Measurements from ENCODE around the gene PLA2G1B.
"Not testable (repeated sequence)": the region's sequence is repeated elsewhere in the genome, so short reads cannot be mapped to it uniquely, and the experiment has no call there.

The PLA2G1B gene

DNA sequence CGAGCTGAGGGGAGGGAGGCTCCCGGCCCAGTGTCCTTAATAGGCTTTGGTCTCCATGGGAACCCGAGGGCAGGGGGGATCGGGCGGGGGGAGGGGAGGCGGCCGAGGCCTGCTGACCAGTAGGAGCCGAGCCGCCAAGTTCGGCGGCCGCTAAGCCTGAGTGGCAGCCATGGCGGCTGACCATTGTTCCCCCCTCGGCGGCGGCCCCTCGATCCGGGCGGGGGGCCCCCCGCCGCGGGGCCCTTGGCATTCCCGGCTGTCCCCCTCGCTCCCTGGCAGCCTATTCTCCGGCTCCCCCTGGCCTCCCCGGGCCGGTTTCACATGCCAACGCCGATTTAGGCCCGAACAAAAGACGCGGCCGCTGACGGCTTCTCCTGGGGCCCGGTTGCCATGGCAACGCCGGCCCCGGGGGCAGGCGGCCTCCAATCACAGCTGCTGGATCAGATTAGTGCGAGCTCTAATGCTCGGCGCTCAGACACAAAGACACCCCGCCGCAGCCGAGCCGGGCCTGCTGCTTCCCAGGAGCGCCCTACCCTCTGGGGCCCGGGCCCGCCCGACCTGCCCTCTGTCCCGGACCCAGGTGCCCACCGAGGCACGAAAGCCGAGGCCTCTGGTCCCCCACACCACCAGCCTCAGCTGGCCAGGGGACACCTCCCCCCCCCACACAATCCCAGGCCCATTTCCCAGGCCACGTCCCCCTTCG, 34.1 kb upstream of the PLA2G1B start:
- peak; percentile 34 for DNase-seq (ENCODE audit: low read depth)
- H3K4me3 ChIP-seq (ENCODE audit: low read depth, low read length) = peak overlapping the region; percentile 40

DNA sequence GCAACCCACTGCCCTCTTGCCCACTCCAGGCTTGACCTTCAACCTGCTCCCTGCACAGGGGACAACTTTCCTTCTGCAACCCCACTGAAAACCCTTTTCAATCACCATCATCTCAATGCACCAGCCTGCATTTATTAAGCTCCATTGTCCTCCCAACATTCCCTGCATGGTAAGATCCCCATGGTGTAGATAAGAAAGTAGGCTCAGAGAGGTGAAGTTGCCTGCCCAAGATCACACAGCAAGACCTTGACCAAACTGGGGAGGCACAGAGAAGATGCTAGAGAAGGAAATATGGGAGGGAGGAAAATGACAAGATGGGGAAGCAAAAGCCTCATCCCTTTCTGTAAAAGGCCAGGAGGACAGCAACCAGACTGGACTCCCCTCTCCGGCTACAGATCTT, 31.5 kb upstream of the PLA2G1B start:
- H3K4me3 ChIP-seq (ENCODE audit: low read depth, low read length) = no peak overlapping the region
- no peak for DNase-seq (ENCODE audit: low read depth)

DNA sequence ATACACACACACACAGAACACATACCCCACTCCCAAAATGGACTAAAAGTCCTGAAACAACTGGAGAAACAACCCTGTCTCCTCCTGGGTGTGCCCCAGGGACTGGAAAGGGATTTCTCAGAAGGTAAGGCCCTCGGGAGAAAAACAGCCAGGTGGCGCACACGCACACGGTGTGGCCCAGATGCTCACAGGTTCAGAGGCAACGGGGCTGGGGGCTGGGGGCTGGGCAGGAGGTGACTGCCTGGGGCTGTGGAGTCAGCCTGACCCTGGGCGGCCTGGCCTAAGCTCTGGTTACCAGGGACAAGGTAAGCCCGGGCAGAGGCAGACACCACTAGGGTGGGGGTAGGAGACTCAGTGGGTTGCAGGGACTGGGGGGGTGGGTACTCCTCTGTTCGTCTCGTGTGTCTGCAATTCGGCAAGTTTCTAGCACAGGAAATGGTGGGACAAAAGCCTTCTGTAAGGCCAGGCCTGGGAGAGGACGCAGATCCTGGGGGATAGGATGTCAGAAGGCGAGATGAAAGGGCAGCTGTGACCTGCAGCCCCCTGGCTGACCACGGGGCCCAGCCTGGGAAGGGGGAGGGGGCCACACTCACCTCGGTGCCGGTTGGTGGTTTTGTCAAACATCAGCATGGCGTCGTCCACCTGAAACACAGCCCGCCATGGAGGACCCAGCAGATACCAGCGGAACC, 31.0 kb upstream of the PLA2G1B start:
- H3K4me3 ChIP-seq (ENCODE audit: low read depth, low read length) = no peak overlapping the region
- no peak for DNase-seq (ENCODE audit: low read depth)

DNA sequence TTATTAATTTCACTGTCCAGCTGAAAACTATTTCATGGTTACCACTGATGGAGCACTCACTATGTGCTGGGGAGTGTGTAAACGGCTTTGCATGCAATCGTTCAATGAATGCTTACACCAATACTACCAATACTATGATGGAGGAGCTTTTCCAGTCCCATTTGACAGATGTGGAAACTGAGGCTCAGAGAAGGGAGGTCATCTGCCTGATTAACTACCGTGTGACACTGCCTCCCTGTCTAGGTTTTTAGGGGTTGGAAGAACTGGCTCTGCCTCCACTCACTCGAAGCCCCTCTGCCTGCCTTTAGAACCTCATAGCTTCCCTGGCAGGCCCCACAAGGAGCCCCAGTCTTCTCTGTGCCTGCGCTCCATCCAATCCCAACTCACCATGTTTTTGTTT, 29.5 kb upstream of the PLA2G1B start:
- H3K4me3 ChIP-seq (ENCODE audit: low read depth, low read length) = no peak overlapping the region
- DNase-seq (ENCODE audit: low read depth) = no peak

DNA sequence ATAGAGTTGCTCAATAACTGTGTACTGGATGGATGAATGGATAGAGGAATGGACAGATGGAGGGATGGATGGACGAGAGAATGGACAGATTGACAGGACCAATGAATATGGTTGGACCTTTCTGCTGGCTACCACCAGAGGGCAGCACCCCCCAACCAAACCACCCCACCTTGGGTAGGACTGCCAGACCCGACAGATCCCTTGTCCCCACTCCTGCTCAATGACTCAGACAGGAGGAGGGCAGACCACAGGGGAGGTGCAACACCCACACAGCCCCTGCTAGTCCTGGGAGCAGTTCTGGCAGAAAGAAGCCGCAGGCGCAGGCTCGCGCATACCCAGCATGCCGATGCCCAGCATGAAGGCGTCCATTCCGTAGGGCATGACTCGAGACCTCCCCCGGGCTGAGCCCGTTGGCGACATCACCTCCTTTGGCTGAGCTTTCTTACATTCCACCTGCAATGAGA, 29.0 kb upstream of the PLA2G1B start:
- H3K4me3 ChIP-seq (ENCODE audit: low read depth, low read length) = no peak overlapping the region
- peak; percentile 67 for DNase-seq (ENCODE audit: low read depth)

DNA sequence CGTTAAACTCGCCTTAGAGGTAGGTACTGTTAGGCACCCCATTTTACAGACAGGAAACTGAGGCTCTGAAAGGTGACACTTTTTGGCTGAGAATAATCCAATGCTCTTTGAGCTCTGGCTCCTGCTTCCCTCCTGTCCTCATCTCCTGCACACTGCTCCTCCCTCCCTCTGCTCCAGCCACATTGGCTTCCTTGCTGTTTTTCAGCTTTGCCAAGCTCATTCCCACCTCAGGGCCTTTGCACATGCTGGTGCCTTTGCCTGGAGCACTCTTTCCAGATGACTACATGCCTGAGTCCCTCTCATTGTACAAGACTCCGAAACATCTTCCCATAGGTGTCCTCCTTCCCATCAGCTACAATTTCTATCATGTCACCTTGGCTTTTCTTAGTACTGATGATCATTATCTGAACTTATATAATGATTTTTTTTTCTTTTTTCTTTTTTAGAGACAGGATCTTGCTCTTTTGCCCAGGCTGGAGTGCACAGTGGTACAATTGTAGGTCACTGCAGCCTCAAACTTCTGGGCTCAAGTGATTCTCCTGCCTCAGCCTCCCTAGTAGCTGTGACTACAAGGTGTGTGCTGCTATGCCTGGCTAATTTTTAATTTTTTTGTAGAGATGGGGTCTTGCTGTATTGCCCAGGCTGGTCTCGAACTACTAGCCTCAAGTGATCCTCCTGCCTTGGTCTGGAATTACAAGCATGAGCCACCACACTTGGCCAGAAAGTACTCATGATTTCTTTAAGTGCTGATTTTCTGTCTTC, 26.2 kb upstream of the PLA2G1B start:
- H3K4me3 ChIP-seq (ENCODE audit: low read depth, low read length) = no peak overlapping the region
- no peak for DNase-seq (ENCODE audit: low read depth)

DNA sequence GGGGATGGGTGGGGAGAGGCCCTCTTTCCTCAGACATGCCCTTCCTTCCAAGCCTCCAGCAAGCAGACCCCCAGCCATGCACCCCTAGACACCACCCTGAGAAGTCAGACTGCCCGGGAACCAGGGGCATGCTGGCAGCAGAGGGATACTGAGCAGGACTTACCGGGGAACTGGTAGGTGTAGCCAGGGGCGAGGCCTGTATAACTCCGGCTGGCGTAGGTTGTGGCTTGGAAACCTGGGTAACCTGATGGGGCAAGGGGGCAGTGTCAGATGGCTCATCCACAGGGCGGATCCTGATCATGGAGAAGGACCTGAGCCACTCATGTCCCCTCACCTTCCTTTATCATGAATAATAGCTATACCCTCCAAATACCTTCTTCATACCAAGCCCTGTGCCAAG, 25.6 kb upstream of the PLA2G1B start:
- DNase-seq (ENCODE audit: low read depth) = no peak
- no peak overlapping the region for H3K4me3 ChIP-seq (ENCODE audit: low read depth, low read length)

DNA sequence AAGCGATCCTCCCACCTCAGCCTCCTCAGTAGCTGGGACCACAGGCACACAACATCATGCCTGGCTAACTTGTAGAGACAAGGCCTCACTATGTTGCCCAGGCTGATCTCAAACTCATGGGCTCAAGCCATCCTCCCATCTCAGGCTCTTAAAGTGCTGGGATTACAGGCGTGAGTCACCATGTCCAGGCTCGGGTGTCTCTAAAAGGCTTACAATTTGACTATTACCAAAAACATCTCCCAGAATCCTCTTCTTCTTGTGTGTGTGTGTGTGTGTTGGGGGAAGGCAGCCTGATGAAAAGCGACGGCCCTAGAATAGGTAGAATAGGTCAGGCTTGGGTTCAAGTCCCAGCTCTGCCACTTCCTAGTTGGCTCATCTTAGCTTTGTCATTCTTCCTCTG, 24.5 kb upstream of the PLA2G1B start:
- no peak overlapping the region for H3K4me3 ChIP-seq (ENCODE audit: low read depth, low read length)
- no peak for DNase-seq (ENCODE audit: low read depth)

DNA sequence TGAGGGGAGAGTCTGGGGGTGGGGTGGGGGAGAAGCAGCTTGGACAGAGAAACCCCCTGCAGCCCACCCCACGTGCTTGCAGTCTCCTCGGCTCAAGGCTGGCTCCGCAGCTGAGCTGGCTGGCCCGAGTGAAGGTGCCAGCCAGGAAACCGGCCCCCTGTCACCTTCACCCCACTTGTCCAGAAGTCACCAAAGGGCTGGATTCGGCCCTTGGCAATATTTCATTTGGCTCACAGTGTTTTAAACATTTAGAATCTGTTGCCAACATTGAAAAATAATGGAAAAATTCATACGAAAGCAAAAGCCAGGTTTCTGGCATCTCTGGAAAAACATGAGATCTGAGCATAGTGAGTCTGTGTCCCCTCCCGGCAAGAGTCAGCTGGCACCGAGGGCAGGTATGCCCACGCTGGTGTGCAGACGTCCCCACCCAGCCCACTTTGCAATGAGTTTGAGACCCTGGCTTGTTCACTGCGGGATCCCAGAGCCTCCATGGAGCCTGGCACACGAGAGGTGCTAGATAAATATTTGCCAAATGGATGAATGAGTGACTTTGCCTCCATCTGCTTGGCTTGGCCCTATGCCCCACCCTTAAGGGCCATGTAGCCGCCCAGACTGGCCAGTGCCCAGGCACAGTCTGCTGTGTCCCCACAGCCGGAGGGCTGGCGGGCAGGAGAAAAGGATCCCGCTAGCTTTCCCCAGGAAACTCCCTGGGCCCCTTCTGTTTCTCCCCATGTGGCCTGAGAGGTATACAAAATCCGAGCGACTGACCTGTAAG, 23.2 kb upstream of the PLA2G1B start:
- H3K4me3 ChIP-seq (ENCODE audit: low read depth, low read length) = no peak overlapping the region
- DNase-seq (ENCODE audit: low read depth) = no peak

DNA sequence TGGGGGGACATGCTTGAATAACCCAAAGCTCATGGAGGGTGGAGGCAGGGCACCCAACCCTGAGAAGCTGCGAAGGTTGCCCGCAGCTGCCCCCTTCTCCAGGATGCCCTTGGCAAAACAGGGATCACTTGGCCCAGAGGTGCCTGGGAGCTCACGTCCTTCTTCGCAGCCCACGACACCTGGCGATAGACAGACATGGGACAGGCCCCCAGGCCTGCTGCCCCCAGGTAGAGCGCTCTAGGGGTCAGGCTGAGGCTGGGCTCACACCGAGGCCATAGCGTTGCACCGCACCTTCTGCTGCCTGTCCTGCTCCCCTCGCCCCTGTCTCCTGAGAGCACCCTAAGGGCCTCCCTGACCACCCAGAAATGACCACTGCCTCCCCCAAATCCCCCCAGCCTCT, 20.2 kb upstream of the PLA2G1B start:
- no peak overlapping the region for H3K4me3 ChIP-seq (ENCODE audit: low read depth, low read length)
- no peak for DNase-seq (ENCODE audit: low read depth)

DNA sequence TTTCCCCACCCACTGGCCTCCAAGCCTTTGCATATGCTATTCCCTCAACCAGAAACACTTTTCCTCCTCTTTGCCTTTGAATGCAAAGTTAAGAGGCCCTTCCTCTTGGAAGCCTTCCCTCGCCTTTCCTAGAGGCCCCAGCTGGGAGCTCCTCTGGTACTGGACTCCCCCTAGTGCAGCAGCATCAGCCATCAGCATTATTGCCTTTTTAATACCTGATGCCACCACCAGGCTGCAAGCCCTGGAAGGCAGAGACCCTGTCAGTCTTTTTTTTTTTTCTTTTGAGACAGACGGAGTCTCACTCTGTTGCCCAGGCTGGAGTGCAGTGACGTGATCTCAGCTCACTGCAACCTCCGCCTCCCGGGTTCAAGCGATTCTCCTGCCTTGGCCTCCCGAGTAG, 19.1 kb upstream of the PLA2G1B start:
- H3K4me3 ChIP-seq (ENCODE audit: low read depth, low read length) = no peak overlapping the region
- no peak for DNase-seq (ENCODE audit: low read depth)

DNA sequence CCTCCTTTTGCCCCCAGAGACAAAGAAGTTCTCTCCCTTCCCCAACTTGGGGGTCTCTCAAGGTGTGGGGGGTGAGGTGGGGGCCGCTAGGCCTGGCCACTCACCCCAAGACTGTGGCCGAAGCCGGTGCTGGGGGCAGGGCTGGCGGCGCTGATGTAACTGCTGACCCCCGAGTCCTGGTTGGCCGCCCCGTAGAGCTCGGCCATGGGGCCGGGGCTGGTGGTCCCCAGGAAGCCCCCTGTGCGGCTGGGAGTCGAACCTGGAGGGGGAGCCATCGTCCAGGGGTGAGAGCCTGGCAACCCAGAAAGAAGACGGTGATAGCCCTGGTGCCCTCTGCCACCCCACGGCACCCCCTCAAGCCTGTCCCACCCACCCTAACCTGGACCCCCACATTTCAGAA, 18.5 kb upstream of the PLA2G1B start:
- H3K4me3 ChIP-seq (ENCODE audit: low read depth, low read length) = no peak overlapping the region
- DNase-seq (ENCODE audit: low read depth) = no peak

DNA sequence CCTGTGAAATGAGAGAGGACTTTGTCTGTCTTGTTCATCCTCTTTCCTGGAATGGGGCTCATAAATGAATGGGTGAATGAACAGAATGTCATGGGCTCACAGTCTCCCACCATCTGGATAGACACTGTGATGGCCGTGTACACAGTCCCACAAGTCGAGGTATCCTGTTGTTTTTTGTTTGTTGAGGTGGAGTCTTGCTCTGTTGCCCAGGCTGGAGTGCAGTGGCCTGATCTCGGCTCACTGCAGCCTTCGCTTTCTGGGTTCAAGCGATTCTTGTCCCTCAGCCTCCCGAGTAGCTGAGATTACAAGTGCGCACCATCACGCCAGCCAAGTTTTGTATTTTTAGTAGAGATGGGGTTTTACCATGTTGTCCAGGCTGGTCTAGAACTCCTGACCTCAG, 16.1 kb upstream of the PLA2G1B start:
- DNase-seq (ENCODE audit: low read depth) = no peak
- no peak overlapping the region for H3K4me3 ChIP-seq (ENCODE audit: low read depth, low read length)

DNA sequence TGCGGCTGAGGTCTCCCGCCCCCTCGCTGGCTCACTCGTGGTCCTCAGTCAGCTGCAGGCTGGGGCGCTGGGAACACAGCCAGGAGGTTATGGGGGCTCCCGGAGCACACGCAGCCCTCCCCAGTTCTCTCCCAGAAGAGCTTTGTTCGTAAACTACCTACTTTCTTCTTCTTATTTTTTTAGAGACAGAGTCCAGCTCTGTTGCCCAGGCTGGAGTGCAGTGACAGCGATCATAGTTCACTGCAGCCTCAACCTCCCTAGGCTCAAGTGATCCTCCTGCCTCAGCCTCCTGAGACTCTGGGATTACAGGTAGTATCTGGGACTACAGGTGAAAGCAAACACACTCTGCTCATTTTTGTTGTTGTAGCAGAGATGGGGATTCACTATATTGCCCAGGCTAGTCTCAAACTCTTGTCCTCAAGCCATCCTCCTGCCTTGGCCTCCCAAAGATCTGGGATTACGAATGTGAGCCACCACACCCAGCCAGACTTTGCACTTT, 15.5 kb upstream of the PLA2G1B start:
- no peak for DNase-seq (ENCODE audit: low read depth)
- no peak overlapping the region for H3K4me3 ChIP-seq (ENCODE audit: low read depth, low read length)

DNA sequence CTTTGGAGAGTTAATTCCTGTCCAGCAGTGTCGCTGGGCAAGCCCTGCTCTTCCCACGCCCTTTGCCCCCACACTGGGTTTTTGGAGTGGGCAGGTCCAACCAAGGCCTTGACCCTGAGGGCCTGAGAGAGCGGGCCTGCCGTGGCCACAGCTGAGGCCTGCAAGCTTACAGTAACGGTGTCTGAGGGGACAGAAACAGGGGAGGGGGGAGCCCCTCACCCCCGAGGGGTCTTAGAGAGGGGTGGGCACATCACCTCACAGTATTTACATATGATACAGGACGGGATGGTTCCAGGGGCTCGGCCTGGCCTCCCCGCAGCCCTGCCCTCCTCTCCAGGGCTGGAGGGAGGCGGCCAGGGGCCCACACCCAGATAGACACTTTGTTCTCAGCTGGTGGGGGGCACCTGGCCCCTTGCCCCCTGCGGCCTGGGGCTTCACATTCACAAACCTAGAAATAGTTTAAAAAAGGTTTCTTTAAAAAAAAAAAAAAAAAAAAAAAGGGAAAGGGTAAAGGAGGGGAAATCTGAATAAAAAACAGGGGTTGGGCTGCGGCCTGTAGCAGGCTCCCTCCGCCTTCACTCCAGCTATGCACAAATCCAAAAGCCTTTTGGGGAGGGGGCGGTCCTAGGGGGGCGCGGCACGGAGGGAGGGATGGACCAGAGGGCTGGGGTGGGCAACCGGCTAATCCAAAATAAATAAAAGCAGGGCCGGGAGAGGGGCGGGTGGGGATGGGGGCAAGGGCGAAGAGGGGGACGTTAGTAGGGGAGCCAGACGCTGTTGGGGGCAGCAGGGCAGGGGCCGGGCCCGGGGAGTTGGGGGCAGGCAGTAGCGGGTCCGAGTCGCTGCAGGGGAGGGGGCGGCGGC, 14.8 kb upstream of the PLA2G1B start:
- no peak overlapping the region for H3K4me3 ChIP-seq (ENCODE audit: low read depth, low read length)
- no peak for DNase-seq (ENCODE audit: low read depth)

DNA sequence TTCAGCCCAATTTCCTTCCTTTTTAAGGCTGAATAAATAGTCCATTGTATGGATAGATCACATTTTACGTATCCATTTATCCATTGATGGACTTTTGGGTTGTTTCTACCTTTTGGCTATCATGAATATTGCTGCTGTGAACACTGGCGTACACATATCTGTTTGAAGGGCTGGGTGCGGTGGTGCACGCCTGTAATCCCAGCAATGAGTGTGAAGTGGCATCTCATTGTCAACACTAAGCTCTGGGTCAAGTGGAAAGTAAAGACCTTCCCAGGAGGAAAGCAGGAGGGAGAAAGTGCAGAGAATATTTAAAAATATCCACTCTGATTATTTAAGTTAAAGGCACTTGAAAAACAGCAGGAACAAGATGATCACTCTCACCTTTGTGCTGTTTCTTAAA, 11.7 kb upstream of the PLA2G1B start:
- H3K4me3 ChIP-seq (ENCODE audit: low read depth, low read length) = no peak overlapping the region
- DNase-seq (ENCODE audit: low read depth) = no peak

DNA sequence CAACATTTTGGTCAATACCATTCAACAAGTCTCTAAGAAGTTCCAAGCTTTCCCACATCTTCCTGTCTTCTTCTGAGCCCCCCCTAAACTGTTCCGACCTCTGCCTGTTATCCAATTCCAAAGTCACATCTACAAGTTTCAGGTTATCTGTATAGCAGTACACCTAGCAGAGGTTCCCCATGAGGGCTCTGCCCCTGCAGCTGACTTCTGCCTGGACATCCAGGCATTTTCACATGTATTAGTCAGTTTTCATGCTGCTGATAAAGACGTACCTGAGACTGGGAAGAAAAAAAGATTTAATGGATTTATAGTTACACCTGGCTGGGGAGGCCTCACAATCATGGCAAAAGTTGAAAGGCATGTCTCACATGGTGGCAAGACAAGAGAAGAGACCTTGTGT, 10.2 kb upstream of the PLA2G1B start:
- H3K4me3 ChIP-seq (ENCODE audit: low read depth, low read length) = no peak overlapping the region
- DNase-seq (ENCODE audit: low read depth) = no peak

DNA sequence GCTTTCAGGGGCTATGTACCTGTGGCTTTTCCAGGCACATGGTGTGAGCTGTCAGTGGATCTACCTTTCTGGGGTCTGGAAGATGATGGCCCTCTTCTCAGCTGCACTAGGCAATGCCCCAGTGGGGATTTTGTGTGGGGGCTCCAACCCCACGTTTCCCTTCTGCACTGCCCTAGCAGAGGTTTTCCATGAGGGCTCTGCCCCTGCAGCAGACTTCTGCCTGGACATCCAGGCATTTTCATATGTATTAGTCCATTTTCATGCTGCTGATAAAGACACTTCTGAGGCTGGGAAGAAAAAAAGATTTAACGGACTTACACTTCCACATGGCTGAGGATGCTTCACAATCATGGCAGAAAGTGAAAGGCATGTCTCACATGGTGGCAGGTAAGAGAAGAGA, 8.8 kb upstream of the PLA2G1B start:
- not testable (repeated sequence) for DNase-seq (ENCODE audit: low read depth); H3K4me3 ChIP-seq (ENCODE audit: low read depth, low read length)

DNA sequence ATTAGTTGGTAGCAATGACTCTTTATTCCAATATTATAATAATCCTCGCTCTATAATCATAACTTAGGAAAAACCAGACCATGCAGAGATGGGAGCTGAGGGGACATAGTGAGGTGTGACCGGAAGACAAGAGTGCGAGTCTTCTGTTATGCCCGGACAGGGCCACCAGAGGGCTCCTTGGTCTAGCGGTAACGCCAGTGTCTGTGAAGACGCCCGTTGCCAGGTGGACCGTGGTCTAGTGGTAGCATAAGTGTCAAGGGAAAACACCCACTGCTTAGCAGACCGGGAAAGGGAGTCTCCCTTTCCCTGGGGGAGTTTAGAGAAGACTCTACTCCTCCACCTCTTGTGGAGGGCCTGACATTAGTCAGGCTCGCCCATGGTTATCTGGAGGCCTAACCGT, 7.9 kb upstream of the PLA2G1B start:
- not testable (repeated sequence) for DNase-seq (ENCODE audit: low read depth); H3K4me3 ChIP-seq (ENCODE audit: low read depth, low read length)

All from skeletal muscle cell (primary cell).